WTC11 (cell line): ENCODE data around the gene TMEM176B. TPM values are rescaled to one million over a fixed set of nuclear protein-coding genes. Genes with fewer than 3 reads are reported as not detected.

Source experiments
- ATAC-seq: fragments of 200-7000 bp; cut with Tn5 transposase; 2 replicates; pipeline ENCODE4 v1.10.0; 2021; ENCODE audit warnings: mild to moderate bottlenecking, moderate library complexity
- CTCF ChIA-PET: fragments of 300-600 bp; sonication (Branson Sonifier 250); formaldehyde crosslinking; loops from one replicate; lab custom pipeline; 2021; ENCODE audit warnings: antibody characterized with exemption; lab: Charles Lee
- POLR2A ChIA-PET: fragments of 350-600 bp; sonication (Branson Sonifier 250); formaldehyde crosslinking; loops from one replicate; lab custom pipeline; 2021; ENCODE audit warnings: antibody characterized with exemption; lab: Charles Lee
- DNase-seq: peaks from one replicate; pipeline ENCODE4 v3.0.0; 2021; ENCODE audit warnings: low spot score
- H3K27ac Mint-ChIP-seq: 2 replicates; pipeline ENCODE4 v1.8.0; 2021; ENCODE audit warnings: mixed read lengths
- H3K27me3 Mint-ChIP-seq: 2 replicates; pipeline ENCODE4 v1.8.0; 2021; ENCODE audit warnings: low read depth, mild to moderate bottlenecking, moderate library complexity, mixed read lengths
- H3K36me3 Mint-ChIP-seq: 2 replicates; pipeline ENCODE4 v1.8.0; 2021; ENCODE audit warnings: mixed read lengths
- H3K4me1 Mint-ChIP-seq: 2 replicates; pipeline ENCODE4 v1.8.0; 2022; ENCODE audit warnings: mixed read lengths
- H3K4me3 Mint-ChIP-seq: 2 replicates; pipeline ENCODE4 v1.8.0; 2021; ENCODE audit warnings: mild to moderate bottlenecking, moderate library complexity, mixed read lengths
- H3K9me3 Mint-ChIP-seq: 2 replicates; pipeline ENCODE4 v1.8.0; 2021; ENCODE audit warnings: mixed read lengths
- AR ChIP-seq: fragments of 250-450 bp; sonication (Bioruptor Pico); IDR thresholded peaks from 2 replicates; pipeline ENCODE4 v1.9.0; 2021; ENCODE audit warnings: mild to moderate bottlenecking
- CREM ChIP-seq: sonication (generic); formaldehyde crosslinking; IDR thresholded peaks from 2 replicates; pipeline ENCODE4 v1.8.1; 2022; ENCODE audit warnings: mild to moderate bottlenecking, missing genetic modification reagents, moderate library complexity
- CTCF ChIP-seq: fragments of 200-600 bp; IDR thresholded peaks from 2 replicates; pipeline ENCODE4 v1.8.0; 2022; ENCODE audit warnings: antibody characterized with exemption
- EMX1 ChIP-seq: fragments of 250-450 bp; sonication (Bioruptor Pico); IDR thresholded peaks from 2 replicates; pipeline ENCODE4 v1.8.0; 2021; ENCODE audit warnings: mild to moderate bottlenecking
- ESRRA ChIP-seq: sonication (generic); formaldehyde crosslinking; IDR thresholded peaks from 2 replicates; pipeline ENCODE4 v1.8.1; 2022; ENCODE audit warnings: mild to moderate bottlenecking, missing genetic modification reagents, borderline replicate concordance
- ETV6 ChIP-seq: sonication (generic); formaldehyde crosslinking; IDR thresholded peaks from 2 replicates; pipeline ENCODE4 v1.8.1; 2022; ENCODE audit warnings: mild to moderate bottlenecking, missing genetic modification reagents
- FOXP1 ChIP-seq: sonication (generic); formaldehyde crosslinking; IDR thresholded peaks from 2 replicates; pipeline ENCODE4 v1.8.0; 2022; ENCODE audit warnings: missing genetic modification reagents, mild to moderate bottlenecking, moderate library complexity, borderline replicate concordance
- MLX ChIP-seq: sonication (generic); formaldehyde crosslinking; IDR thresholded peaks from 2 replicates; pipeline ENCODE4 v1.8.1; 2023; ENCODE audit warnings: mild to moderate bottlenecking, missing genetic modification reagents, moderate library complexity
- NFATC4 ChIP-seq: fragments of 250-450 bp; sonication (Bioruptor Pico); IDR thresholded peaks from 2 replicates; pipeline ENCODE4 v1.9.0; 2021; ENCODE audit warnings: mild to moderate bottlenecking
- TEAD1 ChIP-seq: sonication (generic); formaldehyde crosslinking; IDR thresholded peaks from 2 replicates; pipeline ENCODE4 v1.8.0; 2022; ENCODE audit warnings: mild to moderate bottlenecking, missing genetic modification reagents
- ZBTB21 ChIP-seq: sonication (generic); formaldehyde crosslinking; IDR thresholded peaks from 2 replicates; pipeline ENCODE4 v1.8.1; 2023; ENCODE audit warnings: mild to moderate bottlenecking, missing genetic modification reagents, borderline replicate concordance
- ZNF138 ChIP-seq: sonication (generic); formaldehyde crosslinking; conservative IDR thresholded peaks from 2 replicates; pipeline ENCODE4 v1.8.1; 2022; ENCODE audit warnings: mild to moderate bottlenecking, moderate library complexity, missing genetic modification reagents
- ZNF219 ChIP-seq: sonication (generic); formaldehyde crosslinking; IDR thresholded peaks from 2 replicates; pipeline ENCODE4 v1.8.0; 2023; ENCODE audit warnings: missing genetic modification reagents, mild to moderate bottlenecking, borderline replicate concordance
- ZNF281 ChIP-seq: sonication (generic); formaldehyde crosslinking; IDR thresholded peaks from 2 replicates; pipeline ENCODE4 v1.8.0; 2023; ENCODE audit warnings: mild to moderate bottlenecking, missing genetic modification reagents
- ZNF396 ChIP-seq: fragments of 250-450 bp; sonication (Bioruptor Pico); IDR thresholded peaks from 2 replicates; pipeline ENCODE4 v1.8.0; 2021; ENCODE audit warnings: mild to moderate bottlenecking, moderate library complexity, borderline replicate concordance
- ZNF512 ChIP-seq: sonication (generic); formaldehyde crosslinking; IDR thresholded peaks from 2 replicates; pipeline ENCODE4 v1.8.1; 2022; ENCODE audit warnings: missing genetic modification reagents, borderline replicate concordance
- total RNA-seq: library from RNA; stranded (reverse); gene quantifications from 3 replicates; pipeline ENCODE4 v1.2.3, GENCODE V29; 2021

The TMEM176B gene
- total RNA-seq, 1 experiment from 2014 or later = 1.0 TPM

GRCh38 chr7:150755473-150756099 is 44.6 kb downstream of the TMEM176B start (continued):
- TF ChIP-seq TEAD1 (CRISPR knock-in tag) = no peak
- no peak for TF ChIP-seq ZNF281 (CRISPR knock-in tag)
- no peak for TF ChIP-seq FOXP1
- TF ChIP-seq CREM = no peak
- no peak for TF ChIP-seq NFATC4
- TF ChIP-seq ZNF138 (CRISPR knock-in tag) = no peak
- no peak for TF ChIP-seq ETV6 (CRISPR knock-in tag)

- ATAC-seq = no peak
- Mint-ChIP-seq H3K27me3 (peaks cover 68% of the 10 kb centered on the region), H3K9me3 (no peaks in the 10 kb centered on the region), H3K4me1 (no peaks in the 10 kb centered on the region), H3K36me3 (no peaks in the 10 kb centered on the region), H3K27ac (no peak overlapping the region), H3K4me3 (no peak overlapping the region)
- ChIA-PET POLR2A (no interaction called here), CTCF (interaction anchor here (1.1 to 1.4 kb wide), 2 partner anchors 33 to 306 kb away, joined by 3 read pairs; no protein-coding TSS in a partner anchor)
- no peak for TF ChIP-seq ZNF396
- TF ChIP-seq ESRRA (CRISPR knock-in tag) = no peak
- TF ChIP-seq ZBTB21 (CRISPR knock-in tag) = no peak
- TF ChIP-seq AR (CRISPR knock-in tag) = no peak
- no peak for TF ChIP-seq MLX (CRISPR knock-in tag)
- TF ChIP-seq EMX1 (CRISPR knock-in tag) = no peak
- no peak for DNase-seq
These were observed 45.2 kb downstream of the TMEM176B start for GRCh38 chr7:150754951-150755350.

- H3K4me1 Mint-ChIP-seq = no peaks in the 10 kb centered on the region
- TF ChIP-seq MLX (CRISPR knock-in tag) = no peak
- TF ChIP-seq CTCF = peak; percentile 26; the same call in 1 of the 2 replicates
- 0 out of 2 replicates have a peak, but pooled peaks have one; percentile 29 for TF ChIP-seq ZNF512
- no peak for TF ChIP-seq ZNF219 (CRISPR knock-in tag)
- TF ChIP-seq ZNF138 (CRISPR knock-in tag) = no peak
- no peak for TF ChIP-seq CREM
- TF ChIP-seq TEAD1 (CRISPR knock-in tag) = no peak
- H3K27me3 Mint-ChIP-seq = peaks cover 77% of the 10 kb centered on the region
- ATAC-seq (peak; percentile 71), DNase-seq (no peak)
- no peak overlapping the region for H3K27ac Mint-ChIP-seq
- no peak overlapping the region for H3K4me3 Mint-ChIP-seq
- ChIA-PET CTCF (interaction anchor here (0.6 to 1.8 kb wide), 6 partner anchors 11 to 332 kb away, joined by 3 to 7 read pairs (median 3); no protein-coding TSS in a partner anchor), POLR2A (no interaction called here)
- H3K9me3 Mint-ChIP-seq = no peaks in the 10 kb centered on the region
- H3K36me3 Mint-ChIP-seq = no peaks in the 10 kb centered on the region
These were observed 46.1 kb downstream of the TMEM176B start for GRCh38 chr7:150753826-150754603.
